HG02852 (cell line): ENCODE measurements around the gene FDX2.
"Not testable (repeated sequence)": the region's sequence is repeated elsewhere in the genome, so short reads cannot be mapped to it uniquely, and the experiment has no call there.

Experiments used
- ATAC-seq: cut with Tn5 transposase; IDR thresholded peaks from one replicate; pipeline ENCODE4 v1.9.1; 2021; ENCODE audit warnings: mild to moderate bottlenecking, moderate library complexity; ENCODE audit not compliant: unreplicated experiment

Gene FDX2

GRCh38 chr19:10315335-10316214 is at the start of gene FDX2:
Gene FDX2 (minus strand): TSS chr19:10316015. CDS start chr19:10315996, 19 bp downstream.
- peak; percentile 45 for ATAC-seq

GRCh38 chr19:10365518-10365917 is 49.7 kb upstream of the FDX2 start:
- ATAC-seq, result no peak

DNA sequence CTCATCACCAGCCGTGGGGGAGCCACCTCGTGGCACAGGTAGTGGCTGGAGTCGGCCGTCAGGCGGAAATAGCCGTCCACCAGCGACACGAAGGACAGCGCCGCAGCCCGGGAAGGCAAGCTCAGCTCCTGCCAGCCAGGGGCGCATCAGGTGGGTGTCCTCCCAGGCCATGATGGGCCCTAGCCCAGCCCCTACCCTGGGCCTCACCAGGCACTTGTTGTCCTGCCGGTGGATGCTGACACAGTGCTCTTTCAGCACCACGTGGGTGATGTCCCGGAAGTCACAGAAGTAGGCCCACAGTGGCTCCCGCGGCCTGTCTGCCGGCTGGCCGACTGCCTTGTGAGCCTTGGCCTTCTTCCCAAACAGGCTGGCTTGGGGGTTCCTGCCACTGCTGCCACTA is 48.8 kb upstream of the FDX2 start:
- no peak for ATAC-seq

DNA sequence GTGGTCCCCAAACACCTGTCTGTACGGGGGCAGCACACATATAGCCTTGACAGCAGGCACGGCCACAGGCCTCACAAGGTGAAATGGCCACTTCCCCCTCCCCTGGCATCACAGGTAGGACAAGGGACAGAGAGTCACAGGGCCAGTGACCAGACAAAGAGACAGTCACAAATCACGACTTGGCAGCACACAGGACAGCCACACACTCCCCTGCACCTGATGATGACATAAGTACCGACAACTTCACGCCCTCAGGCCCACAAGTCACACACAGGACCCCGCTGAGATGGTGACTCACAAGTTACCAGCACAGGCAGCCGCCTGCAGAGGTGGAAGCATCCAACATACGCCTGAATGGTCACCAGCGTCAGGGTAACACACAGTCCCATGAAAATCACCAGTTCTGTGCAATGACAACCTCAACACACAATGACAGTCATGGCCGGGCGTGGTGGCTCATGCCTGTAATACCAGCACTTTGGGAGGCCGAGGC is 48.0 kb upstream of the FDX2 start:
- no peak for ATAC-seq

DNA sequence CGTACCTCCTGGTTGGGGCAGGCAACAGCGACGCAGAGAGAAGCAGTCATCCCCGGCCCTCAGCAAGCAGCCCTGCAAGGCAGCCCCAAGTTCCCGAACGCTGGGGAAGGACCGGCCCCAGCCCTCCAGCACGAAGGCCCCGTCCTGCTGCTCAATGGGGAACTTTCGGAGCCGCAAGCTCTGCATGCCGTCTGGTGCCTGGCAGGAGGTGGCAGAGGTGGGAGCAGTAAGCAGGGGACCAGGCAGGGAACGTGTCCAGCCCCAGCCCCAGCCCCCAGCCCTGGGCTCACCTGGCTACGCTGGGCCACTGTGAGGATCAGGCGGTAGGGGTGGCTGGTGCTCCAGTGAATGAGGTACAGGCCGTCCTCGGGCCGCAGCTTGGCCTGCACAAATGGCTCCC is 46.4 kb upstream of the FDX2 start:
- no peak for ATAC-seq

GRCh38 chr19:10361569-10362011 is 45.8 kb upstream of the FDX2 start:
- ATAC-seq, result no peak

DNA sequence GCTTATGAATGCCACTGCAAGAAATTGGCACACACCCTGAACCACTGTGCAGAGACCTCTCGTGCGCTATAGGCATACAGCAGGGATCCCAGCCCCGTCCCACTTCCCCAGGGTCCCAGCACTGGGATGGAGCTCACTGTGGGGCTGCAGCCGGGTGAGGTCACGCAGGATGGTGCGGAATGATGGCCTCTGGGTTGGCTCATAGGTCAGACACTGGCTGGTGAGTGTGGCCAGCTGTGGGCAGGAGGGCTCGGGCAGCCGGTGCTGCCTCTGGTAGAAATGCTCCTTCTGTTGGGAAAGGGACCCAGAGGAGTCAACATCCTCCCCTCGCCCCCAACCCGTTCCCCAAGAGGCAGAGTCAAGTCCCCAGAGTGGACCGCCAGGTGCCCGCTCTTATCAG is 40.6 kb upstream of the FDX2 start:
- no peak for ATAC-seq

DNA sequence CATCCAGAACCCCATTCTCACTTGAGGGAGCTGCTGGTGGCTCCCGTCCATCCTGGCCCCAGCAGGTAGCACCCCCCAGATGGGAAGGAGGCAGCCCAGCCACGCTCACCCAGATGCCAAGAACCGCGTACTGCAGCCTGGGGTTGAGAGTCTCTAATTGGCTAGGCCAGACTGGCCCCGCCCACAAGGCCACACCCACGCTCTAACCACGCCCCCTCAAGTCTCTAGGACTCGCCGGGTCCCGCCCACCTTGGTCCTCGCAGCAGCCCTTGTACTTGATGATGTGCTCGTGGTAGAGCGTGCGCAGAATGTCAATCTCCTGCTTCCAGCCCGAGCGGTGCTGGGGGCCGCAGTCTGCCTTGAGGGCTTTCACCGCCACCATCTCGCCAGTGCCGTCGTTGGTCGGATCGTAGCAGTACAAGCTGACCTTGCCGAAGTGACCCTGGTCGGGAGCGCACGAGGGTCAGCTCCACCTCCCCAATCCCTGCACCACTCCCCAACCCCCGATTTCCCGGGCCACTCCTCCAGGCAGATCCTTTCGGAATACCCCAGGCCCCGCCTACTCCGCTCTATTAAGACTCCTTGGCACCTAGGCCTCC is 38.1 kb upstream of the FDX2 start:
- no peak for ATAC-seq

- ATAC-seq, result no peak
These were observed 37.2 kb upstream of the FDX2 start for GRCh38 chr19:10352764-10353671.

GRCh38 chr19:10346509-10346908 is 30.7 kb upstream of the FDX2 start:
- ATAC-seq, result no peak

- ATAC-seq, result no peak
These were observed 29.0 kb upstream of the FDX2 start for GRCh38 chr19:10344780-10345179.

- ATAC-seq, result no peak
These were observed 27.7 kb upstream of the FDX2 start for GRCh38 chr19:10343495-10343894.

DNA sequence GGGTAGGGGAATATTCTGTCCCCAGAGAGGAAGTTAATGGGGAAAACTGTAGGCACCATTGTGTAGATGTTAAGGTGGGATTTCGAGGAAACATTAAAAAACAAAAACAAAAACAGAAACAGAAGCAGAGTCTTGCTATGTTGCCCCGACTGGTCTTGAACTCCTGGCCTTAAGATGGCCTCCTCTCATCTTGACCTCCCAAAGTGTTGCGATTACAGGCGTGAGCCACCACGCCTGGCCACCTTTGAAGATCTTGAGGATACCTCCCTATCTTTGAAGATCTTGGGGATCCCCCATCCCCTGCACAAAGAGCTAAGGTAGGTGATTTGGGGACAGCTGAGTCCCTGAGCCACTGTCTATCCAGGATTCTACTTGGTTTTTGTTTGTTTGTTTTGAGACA is 24.2 kb upstream of the FDX2 start:
- no peak for ATAC-seq

DNA sequence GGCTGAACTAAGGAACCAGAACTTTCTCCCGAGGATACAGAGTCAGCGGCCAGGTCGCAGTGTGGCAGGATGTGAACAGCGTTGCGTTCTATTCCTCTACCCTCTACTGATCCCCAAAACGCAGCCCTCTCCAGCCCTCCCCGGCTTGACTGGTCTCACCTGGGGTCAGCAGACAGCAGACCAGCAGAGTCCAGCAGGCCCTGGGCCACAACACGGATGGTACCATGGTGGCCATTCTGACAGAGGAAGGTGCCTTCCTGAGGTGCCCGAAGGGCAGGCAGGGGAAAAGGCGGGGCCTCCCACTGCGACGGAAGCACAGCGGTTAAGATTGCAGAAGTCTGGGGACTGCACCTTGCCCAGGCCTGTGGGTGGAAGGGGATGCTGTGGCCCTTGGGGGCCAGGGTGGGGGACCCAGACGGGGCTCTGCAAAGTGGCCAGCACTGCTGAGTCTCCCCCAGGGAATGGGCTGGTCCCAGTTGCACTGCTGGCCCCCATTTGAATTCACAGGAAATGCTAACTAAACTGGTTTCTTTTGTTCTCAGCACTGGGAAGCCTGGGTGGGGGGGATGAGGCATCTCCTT is 23.7 kb upstream of the FDX2 start, which contains the start of gene ICAM3:
TSS of gene ICAM3 (minus strand) at position 245 of the 581 bp plus-strand sequence. CDS start at position 235, 10 bp downstream.
- ATAC-seq, result peak; percentile 75

- ATAC-seq, result no peak
These were observed 23.1 kb upstream of the FDX2 start for GRCh38 chr19:10338940-10339339.

DNA sequence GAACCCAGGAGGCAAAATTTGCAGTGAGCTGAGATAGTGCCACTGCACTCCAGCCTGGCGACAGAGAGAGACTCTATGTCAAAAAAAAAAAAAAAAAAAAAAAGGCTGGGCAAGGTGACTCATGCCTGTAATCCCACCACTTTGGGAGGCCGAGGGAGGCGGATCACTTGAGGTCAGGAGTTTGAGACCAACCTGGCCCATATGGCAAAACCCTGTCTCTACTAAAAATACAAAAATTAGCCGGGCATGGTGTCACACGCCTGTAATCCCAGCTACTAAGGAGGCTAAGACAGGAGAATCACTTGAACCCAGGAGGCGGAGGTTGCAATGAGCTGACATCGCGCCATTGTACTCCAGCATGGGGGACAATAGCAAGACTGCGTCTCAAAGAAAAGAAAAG is 20.9 kb upstream of the FDX2 start:
- not testable (repeated sequence) for ATAC-seq

GRCh38 chr19:10335352-10335985 is 19.7 kb upstream of the FDX2 start:
- ATAC-seq, result no peak

DNA sequence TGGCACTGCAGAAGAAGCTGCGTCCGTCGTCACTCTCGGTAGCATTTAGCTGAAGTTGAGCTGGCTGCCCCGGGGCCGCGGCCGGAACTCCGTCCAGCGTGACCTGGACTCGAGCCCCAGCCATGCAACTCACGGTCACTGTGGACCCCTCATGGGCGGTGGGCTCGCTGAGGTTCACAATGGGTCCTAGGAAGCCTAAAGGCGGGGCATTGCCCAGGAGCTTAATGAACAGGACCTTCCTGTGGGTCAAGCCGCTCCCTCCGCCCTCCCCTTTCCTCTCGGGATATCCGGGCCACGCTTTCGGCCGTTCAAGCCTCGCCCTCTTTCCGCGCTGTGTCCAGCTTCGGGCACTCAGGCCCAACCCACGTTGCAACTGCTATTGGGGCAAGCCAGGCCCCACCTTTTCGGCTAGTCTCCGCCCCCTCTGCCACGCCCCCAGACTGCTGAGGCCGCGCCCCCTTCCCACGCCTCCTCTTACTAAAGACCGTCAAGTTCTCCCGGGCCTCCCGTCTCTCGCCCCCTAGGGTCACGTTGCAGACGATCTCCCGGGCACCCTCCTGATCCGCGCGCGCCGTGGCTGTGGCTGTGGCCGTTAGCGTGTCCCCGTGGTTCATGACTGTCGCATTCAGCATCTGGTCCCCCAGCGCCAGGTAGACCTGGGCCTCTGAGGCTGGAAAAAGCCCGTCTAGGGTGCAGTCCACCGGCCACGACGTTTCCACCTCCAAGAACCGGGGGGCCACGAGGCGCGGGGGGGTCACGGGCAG is 19.0 kb upstream of the FDX2 start:
- ATAC-seq, result no peak
